Suprapubic skin (tissue), 3 donors: Measurements from ENCODE around the gene UBE2D1.

Experiments used
- CTCF ChIP-seq, 2 donors: fragments of 200-600 bp in 1 of 2; fragments of 450-650 bp in 1 of 2; sonication (generic) in 1 of 2; IDR thresholded peaks; one replicate each; pipeline ENCODE4 v1.5.1; 2016 to 2019; ENCODE audit warnings: antibody characterized with exemption in 2 of 2, mild to moderate bottlenecking in 1 of 2, moderate library complexity in 1 of 2
- EP300 ChIP-seq: sonication (generic); formaldehyde crosslinking; IDR thresholded peaks from one replicate; pipeline ENCODE4 v1.6.1; 2017; ENCODE audit warnings: antibody characterized with exemption
- POLR2A ChIP-seq, 2 donors: fragments of 450-650 bp; IDR thresholded peaks; one replicate each; pipeline ENCODE4 v1.6.1; 2017; ENCODE audit warnings: antibody characterized with exemption in 2 of 2, mild to moderate bottlenecking in 2 of 2, moderate library complexity in 2 of 2

- TF ChIP-seq CTCF (IDR thresholded peaks at IDR 0.05) (no peak), POLR2A (IDR thresholded peaks at IDR 0.05) (no peak), EP300 (no peak)
Measured at GRCh38 chr10:58393317-58393716, 58.5 kb downstream of the UBE2D1 start.
